ENCODE data around the gene SERPINB3. TPM values are rescaled to one million over a fixed set of nuclear protein-coding genes. Genes with fewer than 3 reads are reported as not detected.

Gene SERPINB3
- total RNA-seq, 4 donors from 2014 or later = not detected

DNA sequence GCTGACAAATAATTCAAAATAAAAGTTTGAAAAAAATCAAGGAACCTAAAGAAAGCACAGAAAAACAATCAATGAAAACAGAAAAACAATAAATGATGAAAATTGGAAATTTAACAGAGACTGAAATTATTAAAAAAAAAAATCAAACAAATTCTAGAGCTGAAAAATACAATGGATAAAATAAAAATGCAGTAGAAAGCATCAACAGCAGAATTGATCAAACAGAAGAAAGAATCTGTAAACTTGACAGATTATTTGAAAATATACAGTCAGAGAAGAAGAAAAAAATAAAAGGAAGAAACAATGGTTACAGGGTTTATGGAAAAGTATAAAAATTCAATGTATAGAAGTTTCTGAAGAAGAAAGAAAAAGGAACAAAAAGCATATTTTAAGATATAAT, 33.9 kb downstream of the SERPINB3 start:
- DNase-seq (ENCODE audit: extremely low spot score) = no peak
- H3K4me1 ChIP-seq = no peaks in the 10 kb centered on the region
- H3K27me3 ChIP-seq = no peaks in the 10 kb centered on the region
- no peak overlapping the region for H3K4me3 ChIP-seq
- no peak for TF ChIP-seq POLR2A (IDR thresholded peaks at IDR 0.05; ENCODE audit: low read depth)
- TF ChIP-seq, protein P1, sequence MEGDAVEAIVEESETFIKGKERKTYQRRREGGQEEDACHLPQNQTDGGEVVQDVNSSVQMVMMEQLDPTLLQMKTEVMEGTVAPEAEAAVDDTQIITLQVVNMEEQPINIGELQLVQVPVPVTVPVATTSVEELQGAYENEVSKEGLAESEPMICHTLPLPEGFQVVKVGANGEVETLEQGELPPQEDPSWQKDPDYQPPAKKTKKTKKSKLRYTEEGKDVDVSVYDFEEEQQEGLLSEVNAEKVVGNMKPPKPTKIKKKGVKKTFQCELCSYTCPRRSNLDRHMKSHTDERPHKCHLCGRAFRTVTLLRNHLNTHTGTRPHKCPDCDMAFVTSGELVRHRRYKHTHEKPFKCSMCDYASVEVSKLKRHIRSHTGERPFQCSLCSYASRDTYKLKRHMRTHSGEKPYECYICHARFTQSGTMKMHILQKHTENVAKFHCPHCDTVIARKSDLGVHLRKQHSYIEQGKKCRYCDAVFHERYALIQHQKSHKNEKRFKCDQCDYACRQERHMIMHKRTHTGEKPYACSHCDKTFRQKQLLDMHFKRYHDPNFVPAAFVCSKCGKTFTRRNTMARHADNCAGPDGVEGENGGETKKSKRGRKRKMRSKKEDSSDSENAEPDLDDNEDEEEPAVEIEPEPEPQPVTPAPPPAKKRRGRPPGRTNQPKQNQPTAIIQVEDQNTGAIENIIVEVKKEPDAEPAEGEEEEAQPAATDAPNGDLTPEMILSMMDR (IDR thresholded peaks at IDR 0.05) = no peak
- no peak for TF ChIP-seq POLR2AphosphoS5 (IDR thresholded peaks at IDR 0.05)
- no peak for TF ChIP-seq EP300 (IDR thresholded peaks at IDR 0.05)
- no peak overlapping the region for H3K27ac ChIP-seq (replicated peaks in 1 of 4)
- peaks cover 0 to 27% (median 23%) of the 10 kb centered on the region in 4 donors for H3K9me3 ChIP-seq
- no peaks in the 10 kb centered on the region for H3K36me3 ChIP-seq
- intact Hi-C loops (cut with DNase I) = no loop called here

DNA sequence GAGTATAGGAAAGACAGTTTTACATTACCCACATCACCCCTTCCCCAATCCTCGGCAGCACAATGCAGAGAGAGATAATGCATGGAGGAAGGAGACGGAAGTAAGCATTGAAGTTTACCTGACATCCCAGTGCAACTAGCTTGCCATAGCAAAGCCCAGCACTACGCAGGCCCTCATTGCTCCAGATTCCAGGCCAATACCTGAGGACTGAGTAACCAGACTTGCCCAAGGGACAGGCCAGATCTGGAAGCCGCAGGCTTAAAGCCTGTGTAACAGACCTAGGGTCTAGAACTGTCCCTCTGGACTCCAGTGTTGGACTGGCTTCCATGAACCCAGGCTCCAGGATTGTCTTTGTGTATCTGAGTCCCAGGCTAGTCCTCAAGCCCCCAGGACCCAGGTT, 35.3 kb downstream of the SERPINB3 start:
- TF ChIP-seq POLR2AphosphoS5 (IDR thresholded peaks at IDR 0.05) = no peak
- TF ChIP-seq EP300 (IDR thresholded peaks at IDR 0.05) = no peak
- TF ChIP-seq POLR2A (IDR thresholded peaks at IDR 0.05; ENCODE audit: low read depth) = no peak
- TF ChIP-seq, protein P1 (IDR thresholded peaks at IDR 0.05) = no peak
- DNase-seq (ENCODE audit: extremely low spot score) = peak; percentile 29
- H3K4me1 ChIP-seq = no peaks in the 10 kb centered on the region
- H3K27me3 ChIP-seq = no peaks in the 10 kb centered on the region
- intact Hi-C loops (cut with DNase I) = no loop called here
- H3K4me3 ChIP-seq = no peak overlapping the region
- peaks cover 0 to 27% (median 23%) of the 10 kb centered on the region in 4 donors for H3K9me3 ChIP-seq
- H3K27ac ChIP-seq (replicated peaks in 1 of 4) = no peak overlapping the region
- H3K36me3 ChIP-seq = no peaks in the 10 kb centered on the region
- WGBS = 85% methylated on average over 4 of the region's 4 CpGs

DNA sequence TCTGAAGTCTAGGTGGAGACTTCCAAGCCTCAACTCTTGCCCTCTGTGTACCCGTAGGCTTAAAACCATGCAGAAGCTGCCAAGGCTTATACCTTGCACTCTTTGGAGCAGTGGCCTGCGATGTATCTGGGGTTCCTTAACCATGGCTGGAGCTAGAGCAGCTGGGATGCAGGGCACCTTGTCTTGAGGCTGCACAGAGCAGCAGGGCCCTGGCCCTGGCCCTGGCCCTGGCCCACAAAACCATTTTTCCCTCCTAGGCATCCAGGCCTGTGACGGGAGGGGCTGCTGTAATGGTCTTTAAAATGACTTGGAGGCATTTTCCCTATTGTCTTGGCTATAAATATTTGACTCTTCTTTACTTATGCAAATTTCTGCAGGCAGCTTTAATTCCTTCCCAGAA, 36.8 kb downstream of the SERPINB3 start:
- WGBS = 80% methylated on average over 1 of the region's 3 CpGs
- Histone ChIP-seq H3K4me3 (no peak overlapping the region), H3K36me3 (no peaks in the 10 kb centered on the region), H3K9me3 (peaks cover 0 to 35% (median 23%) of the 10 kb centered on the region in 4 donors), H3K27me3 (no peaks in the 10 kb centered on the region), H3K27ac (replicated peaks in 1 of 4) (no peak overlapping the region), H3K4me1 (no peaks in the 10 kb centered on the region)
- DNase-seq (ENCODE audit: extremely low spot score) = peak; percentile 62
- intact Hi-C loops (cut with DNase I) = no loop called here
- TF ChIP-seq POLR2A (IDR thresholded peaks at IDR 0.05; ENCODE audit: low read depth) (no peak), POLR2AphosphoS5 (IDR thresholded peaks at IDR 0.05) (no peak), EP300 (IDR thresholded peaks at IDR 0.05) (no peak)
- TF ChIP-seq, protein P1 (IDR thresholded peaks at IDR 0.05) = no peak

DNA sequence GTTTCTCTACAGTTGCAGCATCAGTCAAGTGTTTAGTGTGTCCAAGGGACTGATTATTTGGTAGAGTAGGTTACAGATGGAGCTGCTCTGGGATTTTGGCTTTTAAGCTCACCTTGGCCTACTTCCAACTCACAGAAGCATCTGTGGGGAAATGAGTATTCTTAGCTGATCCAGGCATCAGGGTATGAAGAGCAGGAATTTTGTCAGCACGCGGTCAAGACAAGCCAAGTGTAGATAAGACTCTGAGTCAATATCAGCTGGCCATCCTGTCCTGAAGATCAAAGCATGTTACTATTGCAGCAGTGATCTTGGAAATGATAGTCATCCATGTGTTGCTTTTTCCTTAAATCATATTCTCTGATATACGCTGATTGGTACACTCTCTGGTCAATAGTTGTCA, 42.0 kb downstream of the SERPINB3 start:
- TF ChIP-seq POLR2A (IDR thresholded peaks at IDR 0.05; ENCODE audit: low read depth) (no peak), POLR2AphosphoS5 (IDR thresholded peaks at IDR 0.05) (no peak), EP300 (IDR thresholded peaks at IDR 0.05) (no peak)
- TF ChIP-seq, protein P1 (IDR thresholded peaks at IDR 0.05) = no peak
- intact Hi-C loops (cut with DNase I) = no loop called here

DNA sequence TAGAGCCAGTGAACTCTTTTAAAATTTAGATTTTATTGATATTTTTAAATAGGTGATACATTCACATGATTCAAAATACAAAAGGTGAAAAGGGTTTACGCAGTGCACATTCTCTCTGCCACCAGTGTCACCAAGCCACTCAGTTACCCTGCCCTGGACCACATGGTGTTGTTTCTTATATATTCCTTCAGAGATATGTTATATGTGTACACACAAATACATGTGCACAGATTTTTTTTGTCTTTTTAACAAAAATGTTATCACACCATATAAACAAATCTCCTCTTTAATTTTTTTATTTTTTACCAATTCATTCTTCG, 43.8 kb downstream of the SERPINB3 start:
- intact Hi-C loops (cut with DNase I) = no loop called here
- 74% methylated on average over 2 of the region's 2 CpGs for WGBS
- H3K27ac ChIP-seq (replicated peaks in 1 of 4) = no peak overlapping the region

More for the DNA sequence above, 42.0 kb downstream of the SERPINB3 start:
- peak; percentile 39 for DNase-seq (ENCODE audit: extremely low spot score)
- no peak overlapping the region for H3K27ac ChIP-seq (replicated peaks in 1 of 4)
- H3K27me3 ChIP-seq = no peaks in the 10 kb centered on the region
- H3K9me3 ChIP-seq = peaks cover 0 to 15% (median 3%) of the 10 kb centered on the region in 4 donors
- no peaks in the 10 kb centered on the region for H3K36me3 ChIP-seq
- H3K4me3 ChIP-seq = no peak overlapping the region
- no peaks in the 10 kb centered on the region for H3K4me1 ChIP-seq
- 76% methylated on average over 3 of the region's 3 CpGs for WGBS

More for the DNA sequence above, 43.8 kb downstream of the SERPINB3 start:
- peak; percentile 24 for DNase-seq (ENCODE audit: extremely low spot score)
- Histone ChIP-seq H3K36me3 (no peaks in the 10 kb centered on the region), H3K27me3 (no peaks in the 10 kb centered on the region), H3K4me1 (no peaks in the 10 kb centered on the region), H3K9me3 (peaks cover 0 to 11% (median 0%) of the 10 kb centered on the region in 4 donors), H3K4me3 (no peak overlapping the region)
- no peak for TF ChIP-seq POLR2AphosphoS5 (IDR thresholded peaks at IDR 0.05)
- no peak for TF ChIP-seq POLR2A (IDR thresholded peaks at IDR 0.05; ENCODE audit: low read depth)
- TF ChIP-seq, protein P1 (IDR thresholded peaks at IDR 0.05) = no peak
- TF ChIP-seq EP300 (IDR thresholded peaks at IDR 0.05) = no peak
